ENCODE measurements around the gene SEPHS1.

GRCh38 chr10:13296476-13296875 is 51.6 kb downstream of the SEPHS1 start:
- TF ChIP-seq YY1 (IDR thresholded peaks at IDR 0.05; ENCODE audit: insufficient read depth, insufficient read length) (no peak), ZNF274 (IDR thresholded peaks at IDR 0.05; ENCODE audit: low read depth, low read length) (no peak)
